ENCODE results near the gene C10orf90.
"Not testable (repeated sequence)": the region's sequence is repeated elsewhere in the genome, so short reads cannot be mapped to it uniquely, and the experiment has no call there.

Gene C10orf90

DNA sequence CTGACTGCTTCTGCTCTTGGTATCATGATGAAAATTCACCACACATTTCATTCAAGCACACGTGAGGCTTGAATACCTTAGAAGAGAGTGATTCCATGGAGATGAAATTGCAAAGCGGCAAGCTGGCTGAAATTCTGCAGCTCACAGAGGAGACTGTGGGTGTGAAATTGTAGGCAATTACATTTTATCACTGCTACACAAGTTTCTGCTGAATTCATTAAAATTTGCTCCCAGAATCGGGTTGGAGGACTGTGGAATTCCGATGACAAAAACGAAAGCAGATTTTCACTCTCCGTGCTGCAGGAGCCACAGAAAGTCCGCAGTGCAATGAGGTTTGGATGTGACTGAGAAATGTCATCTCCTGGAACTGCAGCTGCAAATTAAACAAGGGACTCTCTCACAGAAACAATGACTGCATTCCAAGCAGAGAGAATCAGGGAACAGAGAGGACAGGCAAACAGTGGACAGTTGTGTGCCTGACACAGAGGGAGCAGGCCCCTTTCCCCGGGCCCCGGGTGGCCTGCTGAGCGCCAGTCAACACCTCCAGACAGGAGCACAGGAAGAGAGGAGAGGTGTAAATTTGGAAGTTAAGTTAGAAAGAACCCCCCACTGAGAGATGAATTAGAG is 109.1 kb downstream of the C10orf90 start:
- no peak overlapping the region for H3K4me3 ChIP-seq (ENCODE audit: low read depth, low read length)
- TF ChIP-seq, protein P1, sequence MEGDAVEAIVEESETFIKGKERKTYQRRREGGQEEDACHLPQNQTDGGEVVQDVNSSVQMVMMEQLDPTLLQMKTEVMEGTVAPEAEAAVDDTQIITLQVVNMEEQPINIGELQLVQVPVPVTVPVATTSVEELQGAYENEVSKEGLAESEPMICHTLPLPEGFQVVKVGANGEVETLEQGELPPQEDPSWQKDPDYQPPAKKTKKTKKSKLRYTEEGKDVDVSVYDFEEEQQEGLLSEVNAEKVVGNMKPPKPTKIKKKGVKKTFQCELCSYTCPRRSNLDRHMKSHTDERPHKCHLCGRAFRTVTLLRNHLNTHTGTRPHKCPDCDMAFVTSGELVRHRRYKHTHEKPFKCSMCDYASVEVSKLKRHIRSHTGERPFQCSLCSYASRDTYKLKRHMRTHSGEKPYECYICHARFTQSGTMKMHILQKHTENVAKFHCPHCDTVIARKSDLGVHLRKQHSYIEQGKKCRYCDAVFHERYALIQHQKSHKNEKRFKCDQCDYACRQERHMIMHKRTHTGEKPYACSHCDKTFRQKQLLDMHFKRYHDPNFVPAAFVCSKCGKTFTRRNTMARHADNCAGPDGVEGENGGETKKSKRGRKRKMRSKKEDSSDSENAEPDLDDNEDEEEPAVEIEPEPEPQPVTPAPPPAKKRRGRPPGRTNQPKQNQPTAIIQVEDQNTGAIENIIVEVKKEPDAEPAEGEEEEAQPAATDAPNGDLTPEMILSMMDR (IDR thresholded peaks at IDR 0.05; ENCODE audit: borderline replicate concordance, insufficient read depth, low read depth, low read length), result no peak

DNA sequence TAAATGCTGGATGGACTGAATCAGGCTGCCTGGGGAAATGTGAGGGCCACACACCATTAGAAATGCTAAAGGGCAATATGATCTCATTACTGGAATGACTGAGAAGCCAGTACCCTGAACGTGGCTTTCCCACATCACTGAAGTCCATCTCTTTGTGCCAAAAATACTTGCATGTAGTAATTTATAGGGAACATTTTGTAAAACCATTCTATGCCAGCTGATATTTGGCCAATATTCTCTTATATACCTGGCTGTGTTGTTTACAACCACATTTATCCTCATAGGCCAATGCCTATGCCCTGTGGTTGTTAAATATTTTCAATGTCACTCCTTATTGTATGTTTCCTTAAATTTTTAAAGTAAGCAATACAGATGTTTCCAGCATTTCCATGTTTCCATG is 111.6 kb downstream of the C10orf90 start:
- TF ChIP-seq, protein P1 (IDR thresholded peaks at IDR 0.05; ENCODE audit: borderline replicate concordance, insufficient read depth, low read depth, low read length), result no peak
- no peak overlapping the region for H3K4me3 ChIP-seq (ENCODE audit: low read depth, low read length)

DNA sequence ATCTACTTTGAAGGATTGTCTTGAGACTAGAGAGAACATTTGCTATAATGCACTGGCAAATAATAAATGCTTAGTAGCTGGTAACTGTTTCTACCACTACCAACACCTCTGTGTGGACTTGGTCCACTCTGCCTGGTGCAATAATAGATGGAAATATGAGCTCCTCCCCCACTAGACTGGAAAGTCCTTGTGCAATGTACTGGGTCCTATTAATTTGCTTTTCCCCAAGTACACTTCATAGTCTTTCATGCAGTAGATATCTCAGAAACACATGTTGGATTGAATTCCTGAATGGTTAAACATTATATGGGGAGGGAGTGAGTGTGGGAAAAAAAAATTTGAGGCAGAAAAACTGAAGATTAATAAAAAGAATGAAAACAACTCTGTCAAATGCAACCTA is 119.3 kb downstream of the C10orf90 start:
- TF ChIP-seq, protein P1 (IDR thresholded peaks at IDR 0.05; ENCODE audit: borderline replicate concordance, insufficient read depth, low read depth, low read length), result no peak
- no peak overlapping the region for H3K4me3 ChIP-seq (ENCODE audit: low read depth, low read length)

DNA sequence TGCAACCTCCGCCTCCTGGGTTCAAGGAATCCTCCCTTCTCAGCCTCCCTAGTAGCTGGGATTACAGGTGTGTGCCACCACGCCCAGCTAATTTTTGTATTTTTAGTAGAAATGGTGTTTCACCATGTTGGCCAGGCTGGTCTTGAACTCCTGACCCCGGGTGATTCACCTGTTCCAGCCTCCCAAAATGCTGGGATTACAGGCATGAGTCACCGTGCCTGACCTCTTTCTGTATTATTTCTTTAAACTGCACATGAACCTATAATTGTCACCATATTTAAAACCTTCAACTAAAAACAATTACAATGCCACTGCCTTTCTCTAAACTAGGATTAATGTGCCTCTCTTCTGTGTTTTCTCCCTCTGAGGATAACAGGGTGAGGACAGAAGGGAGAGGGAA is 119.9 kb downstream of the C10orf90 start:
- not testable (repeated sequence) for H3K4me3 ChIP-seq (ENCODE audit: low read depth, low read length)

DNA sequence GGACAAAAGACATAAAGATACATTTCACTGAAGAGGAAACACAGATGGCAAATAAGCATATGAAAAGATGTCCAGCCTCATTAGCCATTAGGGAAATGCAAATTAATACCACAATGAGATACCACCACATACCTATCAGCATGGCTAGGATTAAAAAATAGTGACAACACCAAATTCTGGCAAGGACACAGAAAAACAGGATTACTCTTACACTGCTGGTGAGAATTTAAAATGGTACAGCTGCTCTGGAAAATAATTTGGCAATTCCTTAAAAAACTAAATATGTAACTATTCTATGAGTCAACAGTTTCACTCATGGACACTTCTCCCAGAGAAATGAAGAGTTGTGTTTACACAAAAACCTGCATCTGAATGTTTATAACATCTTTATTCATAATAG is 121.1 kb downstream of the C10orf90 start:
- TF ChIP-seq, protein P1 (IDR thresholded peaks at IDR 0.05; ENCODE audit: borderline replicate concordance, insufficient read depth, low read depth, low read length), result no peak
- H3K4me3 ChIP-seq (ENCODE audit: low read depth, low read length), result no peak overlapping the region

DNA sequence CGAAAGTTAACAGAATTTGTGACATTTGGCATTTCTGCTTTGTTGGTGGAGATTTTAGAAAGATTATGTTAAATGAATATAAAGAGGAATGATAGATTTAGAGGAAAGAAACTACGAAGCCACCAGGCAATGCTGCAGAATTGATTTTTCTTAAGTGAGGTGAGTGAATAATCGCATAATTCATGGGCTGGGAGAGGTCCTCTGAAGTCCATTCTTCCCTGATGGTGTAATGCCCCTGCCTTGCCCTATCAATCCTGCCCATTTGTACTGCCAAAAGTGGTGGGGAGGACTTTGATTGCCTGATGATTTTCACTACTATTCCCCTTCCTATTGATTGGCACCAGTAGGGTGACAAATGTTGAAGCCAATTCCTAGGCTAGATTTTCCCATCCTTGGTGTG is 125.9 kb downstream of the C10orf90 start:
- no peak overlapping the region for H3K4me3 ChIP-seq (ENCODE audit: low read depth, low read length)
- TF ChIP-seq, protein P1 (IDR thresholded peaks at IDR 0.05; ENCODE audit: borderline replicate concordance, insufficient read depth, low read depth, low read length), result no peak

DNA sequence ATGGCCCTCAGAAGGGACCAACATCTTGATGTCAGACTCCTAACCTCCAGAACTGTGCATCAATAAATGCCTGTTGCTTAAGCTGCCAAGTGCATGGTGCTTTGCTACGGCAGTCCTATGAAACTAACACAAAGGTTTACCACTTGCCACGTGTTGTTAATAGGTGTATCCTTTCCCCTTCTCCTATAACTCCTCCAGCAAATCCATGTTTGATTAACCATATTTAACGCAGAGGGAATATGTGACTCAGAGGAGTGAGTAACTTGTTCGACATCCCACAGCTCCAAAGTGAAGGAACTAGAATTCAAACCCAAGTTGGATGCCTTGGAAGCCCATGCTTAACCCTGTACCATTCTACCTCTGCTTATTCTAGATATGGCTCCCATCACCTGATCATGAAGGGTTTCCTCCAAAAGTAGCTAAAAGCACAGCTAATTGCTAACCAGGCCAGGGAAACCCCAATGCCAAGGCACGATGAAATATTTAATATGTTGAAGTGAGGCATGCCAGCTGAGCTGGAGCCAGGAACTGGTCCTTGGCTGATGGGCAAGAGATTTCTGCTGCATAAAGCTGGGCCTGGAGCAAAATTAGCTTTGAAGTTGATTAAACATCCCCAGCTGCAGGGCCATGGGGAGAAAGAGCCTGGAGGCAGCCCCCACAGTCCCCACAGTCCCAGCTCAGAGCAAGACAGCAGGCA is 131.9 kb downstream of the C10orf90 start:
- TF ChIP-seq, protein P1 (IDR thresholded peaks at IDR 0.05; ENCODE audit: borderline replicate concordance, insufficient read depth, low read depth, low read length), result no peak
- no peak overlapping the region for H3K4me3 ChIP-seq (ENCODE audit: low read depth, low read length)

All from GM12875 (cell line).